ENCODE data around the gene TLR8. TPM values are rescaled to one million over a fixed set of nuclear protein-coding genes. Genes with fewer than 3 reads are reported as not detected.

Gene TLR8
- total RNA-seq, 1 experiment from 2014 or later: not detected

DNA sequence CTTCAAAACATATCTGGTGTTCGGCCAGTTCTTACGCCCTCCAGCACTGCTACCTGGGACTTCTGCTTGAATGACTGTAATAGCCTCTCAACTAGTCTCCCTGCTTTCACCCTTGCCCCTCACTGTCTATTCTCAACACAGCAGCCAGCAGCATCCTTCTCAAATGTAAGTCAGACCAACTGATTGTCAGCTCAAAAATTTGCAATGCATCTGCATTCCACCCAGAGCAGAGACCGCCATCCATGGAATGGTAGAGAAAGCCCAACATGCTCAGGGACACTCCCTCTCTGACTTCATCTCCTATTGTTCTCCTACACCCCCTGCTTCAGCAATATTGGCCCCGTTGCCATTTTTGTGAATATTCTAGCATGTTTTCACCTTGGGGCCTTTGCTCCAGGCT, 33.7 kb upstream of the TLR8 start:
- no peaks in the 10 kb centered on the region for H3K36me3 Mint-ChIP-seq
- H3K9me3 Mint-ChIP-seq: peaks cover 4% of the 10 kb centered on the region; the same call in 1 of the 2 replicates
- ChIA-PET CTCF (no interaction called here), POLR2A (no interaction called here)
- DNase-seq (ENCODE audit: low spot score) (no peak), ATAC-seq (no peak)
- peaks cover 23% of the 10 kb centered on the region for H3K4me1 Mint-ChIP-seq
- TF ChIP-seq ZNF671 (CRISPR knock-in tag; IDR thresholded peaks at IDR 0.05): no peak
- no peak for TF ChIP-seq HMGA2 (CRISPR knock-in tag; IDR thresholded peaks at IDR 0.05)
- no peak for TF ChIP-seq ZNF138 (CRISPR knock-in tag; conservative IDR thresholded peaks at IDR 0.05)
- TF ChIP-seq, protein P1, sequence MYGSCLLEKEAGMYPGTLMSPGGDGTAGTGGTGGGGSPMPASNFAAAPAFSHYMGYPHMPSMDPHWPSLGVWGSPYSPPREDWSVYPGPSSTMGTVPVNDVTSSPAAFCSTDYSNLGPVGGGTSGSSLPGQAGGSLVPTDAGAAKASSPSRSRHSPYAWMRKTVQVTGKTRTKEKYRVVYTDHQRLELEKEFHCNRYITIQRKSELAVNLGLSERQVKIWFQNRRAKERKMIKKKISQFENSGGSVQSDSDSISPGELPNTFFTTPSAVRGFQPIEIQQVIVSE (CRISPR knock-in tag; IDR thresholded peaks at IDR 0.05; ENCODE audit: borderline replicate concordance): no peak
- TF ChIP-seq RELA (CRISPR knock-in tag; IDR thresholded peaks at IDR 0.05; ENCODE audit: borderline replicate concordance): no peak
- no peak for TF ChIP-seq KAT7 (CRISPR knock-in tag; IDR thresholded peaks at IDR 0.05; ENCODE audit: borderline replicate concordance)
- no peak for TF ChIP-seq ETV6 (CRISPR knock-in tag; IDR thresholded peaks at IDR 0.05)
- no peak for TF ChIP-seq EMX1 (CRISPR knock-in tag; IDR thresholded peaks at IDR 0.05)
- TF ChIP-seq, protein P2, sequence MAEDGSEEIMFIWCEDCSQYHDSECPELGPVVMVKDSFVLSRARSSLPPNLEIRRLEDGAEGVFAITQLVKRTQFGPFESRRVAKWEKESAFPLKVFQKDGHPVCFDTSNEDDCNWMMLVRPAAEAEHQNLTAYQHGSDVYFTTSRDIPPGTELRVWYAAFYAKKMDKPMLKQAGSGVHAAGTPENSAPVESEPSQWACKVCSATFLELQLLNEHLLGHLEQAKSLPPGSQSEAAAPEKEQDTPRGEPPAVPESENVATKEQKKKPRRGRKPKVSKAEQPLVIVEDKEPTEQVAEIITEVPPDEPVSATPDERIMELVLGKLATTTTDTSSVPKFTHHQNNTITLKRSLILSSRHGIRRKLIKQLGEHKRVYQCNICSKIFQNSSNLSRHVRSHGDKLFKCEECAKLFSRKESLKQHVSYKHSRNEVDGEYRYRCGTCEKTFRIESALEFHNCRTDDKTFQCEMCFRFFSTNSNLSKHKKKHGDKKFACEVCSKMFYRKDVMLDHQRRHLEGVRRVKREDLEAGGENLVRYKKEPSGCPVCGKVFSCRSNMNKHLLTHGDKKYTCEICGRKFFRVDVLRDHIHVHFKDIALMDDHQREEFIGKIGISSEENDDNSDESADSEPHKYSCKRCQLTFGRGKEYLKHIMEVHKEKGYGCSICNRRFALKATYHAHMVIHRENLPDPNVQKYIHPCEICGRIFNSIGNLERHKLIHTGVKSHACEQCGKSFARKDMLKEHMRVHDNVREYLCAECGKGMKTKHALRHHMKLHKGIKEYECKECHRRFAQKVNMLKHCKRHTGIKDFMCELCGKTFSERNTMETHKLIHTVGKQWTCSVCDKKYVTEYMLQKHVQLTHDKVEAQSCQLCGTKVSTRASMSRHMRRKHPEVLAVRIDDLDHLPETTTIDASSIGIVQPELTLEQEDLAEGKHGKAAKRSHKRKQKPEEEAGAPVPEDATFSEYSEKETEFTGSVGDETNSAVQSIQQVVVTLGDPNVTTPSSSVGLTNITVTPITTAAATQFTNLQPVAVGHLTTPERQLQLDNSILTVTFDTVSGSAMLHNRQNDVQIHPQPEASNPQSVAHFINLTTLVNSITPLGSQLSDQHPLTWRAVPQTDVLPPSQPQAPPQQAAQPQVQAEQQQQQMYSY (CRISPR knock-in tag; IDR thresholded peaks at IDR 0.05): no peak
- no peak for TF ChIP-seq ERG (CRISPR knock-in tag; IDR thresholded peaks at IDR 0.05)
- no peak for TF ChIP-seq ELF4 (CRISPR knock-in tag; IDR thresholded peaks at IDR 0.05; ENCODE audit: low read depth)
- no peak for TF ChIP-seq CREM (CRISPR knock-in tag; IDR thresholded peaks at IDR 0.05)
- TF ChIP-seq ZNF425 (CRISPR knock-in tag; conservative IDR thresholded peaks at IDR 0.05): no peak
- no peak for TF ChIP-seq ZNF263 (CRISPR knock-in tag; IDR thresholded peaks at IDR 0.05; ENCODE audit: low read depth)
- no peak for TF ChIP-seq TEAD1 (CRISPR knock-in tag; IDR thresholded peaks at IDR 0.05)
- TF ChIP-seq TCF7 (CRISPR knock-in tag; IDR thresholded peaks at IDR 0.05; ENCODE audit: low read depth): no peak
- no peak for TF ChIP-seq ZNF317 (CRISPR knock-in tag; IDR thresholded peaks at IDR 0.05; ENCODE audit: borderline replicate concordance, low read depth)
- TF ChIP-seq, protein P3, sequence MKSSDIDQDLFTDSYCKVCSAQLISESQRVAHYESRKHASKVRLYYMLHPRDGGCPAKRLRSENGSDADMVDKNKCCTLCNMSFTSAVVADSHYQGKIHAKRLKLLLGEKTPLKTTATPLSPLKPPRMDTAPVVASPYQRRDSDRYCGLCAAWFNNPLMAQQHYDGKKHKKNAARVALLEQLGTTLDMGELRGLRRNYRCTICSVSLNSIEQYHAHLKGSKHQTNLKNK (CRISPR knock-in tag; IDR thresholded peaks at IDR 0.05): no peak
- TF ChIP-seq SP1 (CRISPR knock-in tag; conservative IDR thresholded peaks at IDR 0.05): no peak
- TF ChIP-seq OVOL2 (CRISPR knock-in tag; IDR thresholded peaks at IDR 0.05; ENCODE audit: borderline replicate concordance): no peak
- H3K4me3 Mint-ChIP-seq: no peak overlapping the region
- H3K27ac Mint-ChIP-seq: no peak overlapping the region
- no peaks in the 10 kb centered on the region for H3K27me3 Mint-ChIP-seq (ENCODE audit: low read depth)

Data from WTC11 (cell line).